Ovary (tissue), 3 donors: ENCODE data around the gene CNBD2.

ENCODE experiments used
- EP300 ChIP-seq: sonication (generic); formaldehyde crosslinking; IDR thresholded peaks from one replicate; pipeline ENCODE4 v1.6.1; 2017; ENCODE audit warnings: antibody characterized with exemption
- POLR2A ChIP-seq: fragments of 450-650 bp; IDR thresholded peaks from one replicate; pipeline ENCODE4 v1.6.1; 2017; ENCODE audit warnings: antibody characterized with exemption, mild to moderate bottlenecking, moderate library complexity
- TF ChIP-seq, protein P1 (sequence below), 3 donors: fragments of 450-650 bp in 2 of 3; fragments of 200-600 bp in 1 of 3; IDR thresholded peaks; one replicate each; pipeline versions ENCODE4 v1.5.1 to v1.8.0; 2016 to 2022; ENCODE audit warnings: antibody characterized with exemption in 3 of 3, mild to moderate bottlenecking in 1 of 3
- donor health status: DM: no; HTN: no; CAD: no.

GRCh38 chr20:35950093-35950492 is 18.3 kb upstream of the CNBD2 start:
- TF ChIP-seq EP300 (no peak), POLR2A (no peak)
- TF ChIP-seq, protein P1, sequence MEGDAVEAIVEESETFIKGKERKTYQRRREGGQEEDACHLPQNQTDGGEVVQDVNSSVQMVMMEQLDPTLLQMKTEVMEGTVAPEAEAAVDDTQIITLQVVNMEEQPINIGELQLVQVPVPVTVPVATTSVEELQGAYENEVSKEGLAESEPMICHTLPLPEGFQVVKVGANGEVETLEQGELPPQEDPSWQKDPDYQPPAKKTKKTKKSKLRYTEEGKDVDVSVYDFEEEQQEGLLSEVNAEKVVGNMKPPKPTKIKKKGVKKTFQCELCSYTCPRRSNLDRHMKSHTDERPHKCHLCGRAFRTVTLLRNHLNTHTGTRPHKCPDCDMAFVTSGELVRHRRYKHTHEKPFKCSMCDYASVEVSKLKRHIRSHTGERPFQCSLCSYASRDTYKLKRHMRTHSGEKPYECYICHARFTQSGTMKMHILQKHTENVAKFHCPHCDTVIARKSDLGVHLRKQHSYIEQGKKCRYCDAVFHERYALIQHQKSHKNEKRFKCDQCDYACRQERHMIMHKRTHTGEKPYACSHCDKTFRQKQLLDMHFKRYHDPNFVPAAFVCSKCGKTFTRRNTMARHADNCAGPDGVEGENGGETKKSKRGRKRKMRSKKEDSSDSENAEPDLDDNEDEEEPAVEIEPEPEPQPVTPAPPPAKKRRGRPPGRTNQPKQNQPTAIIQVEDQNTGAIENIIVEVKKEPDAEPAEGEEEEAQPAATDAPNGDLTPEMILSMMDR (IDR thresholded peaks at IDR 0.05), result no peak
